SKM-1 (cell line): Measurements from ENCODE around the gene CDK3.

Experiments
- DNase-seq: peaks from one replicate; lab custom pipeline; 2025; ENCODE audit not compliant: unreplicated experiment; lab: John Stamatoyannopoulos, UW

Gene CDK3

GRCh38 chr17:75987041-75987440, 13.6 kb upstream of the CDK3 start:
- DNase-seq = no peak

DNA sequence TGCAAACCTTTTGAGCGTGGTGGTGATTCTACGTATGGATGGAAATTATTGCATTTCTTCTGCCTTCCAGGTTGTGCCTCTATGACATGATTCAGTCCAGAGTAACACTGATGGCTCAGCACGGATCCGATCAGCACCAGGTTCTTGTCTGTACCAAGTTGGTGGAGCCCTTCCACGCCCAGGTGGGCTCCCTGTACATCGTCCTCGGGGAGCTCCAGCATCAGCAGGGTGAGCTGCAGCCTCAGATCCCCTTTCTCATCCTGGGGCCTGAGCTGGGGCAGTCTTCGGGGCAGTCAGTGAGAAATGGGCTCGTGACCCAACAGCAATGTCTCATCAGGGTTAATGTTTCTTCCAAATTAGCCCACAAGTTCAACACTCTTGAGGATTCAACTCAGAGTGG, 9.3 kb upstream of the CDK3 start:
- no peak for DNase-seq

GRCh38 chr17:75994802-75995370, 5.8 kb upstream of the CDK3 start:
- no peak for DNase-seq

GRCh38 chr17:75995385-75995925, 5.2 kb upstream of the CDK3 start:
- DNase-seq = no peak

GRCh38 chr17:75996665-75997590, 3.7 kb upstream of the CDK3 start:
- DNase-seq = peak; percentile 78

- no peak for DNase-seq
These were observed 2.3 kb upstream of the CDK3 start for GRCh38 chr17:75998327-75998795.

GRCh38 chr17:76000016-76000754, 470 bp upstream of the CDK3 start:
- DNase-seq = no peak

- no peak for DNase-seq
These were observed 1.4 kb downstream of the CDK3 start for GRCh38 chr17:76002100-76002499.

DNA sequence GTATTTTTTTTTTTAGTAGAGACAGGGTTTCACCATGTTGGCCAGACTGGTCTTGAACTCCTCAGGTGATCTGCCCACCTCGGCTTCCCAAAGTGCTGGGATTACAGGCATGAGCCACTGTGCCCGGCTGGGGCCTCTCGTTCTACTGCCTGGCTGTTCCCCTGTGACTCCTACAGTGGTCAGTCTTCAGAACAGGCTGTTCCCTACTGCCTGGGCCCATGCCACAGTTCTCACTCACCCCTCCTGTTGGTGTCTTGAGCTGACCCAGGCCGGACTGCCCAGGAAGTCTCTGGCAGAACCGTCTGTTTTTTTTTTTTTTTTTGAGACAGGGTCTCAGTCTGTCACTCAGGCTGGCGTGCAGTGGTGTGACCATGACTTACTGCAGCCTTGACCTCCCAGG, 3.3 kb downstream of the CDK3 start:
- no peak for DNase-seq

GRCh38 chr17:76004750-76005262, 4.2 kb downstream of the CDK3 start:
- no peak for DNase-seq

- DNase-seq = peak; percentile 54
These were observed 4.9 kb downstream of the CDK3 start for GRCh38 chr17:76005263-76006149.

- DNase-seq = no peak
These were observed 6.6 kb downstream of the CDK3 start for GRCh38 chr17:76007131-76007849.

GRCh38 chr17:76007850-76008165, 7.2 kb downstream of the CDK3 start:
- DNase-seq = no peak

DNA sequence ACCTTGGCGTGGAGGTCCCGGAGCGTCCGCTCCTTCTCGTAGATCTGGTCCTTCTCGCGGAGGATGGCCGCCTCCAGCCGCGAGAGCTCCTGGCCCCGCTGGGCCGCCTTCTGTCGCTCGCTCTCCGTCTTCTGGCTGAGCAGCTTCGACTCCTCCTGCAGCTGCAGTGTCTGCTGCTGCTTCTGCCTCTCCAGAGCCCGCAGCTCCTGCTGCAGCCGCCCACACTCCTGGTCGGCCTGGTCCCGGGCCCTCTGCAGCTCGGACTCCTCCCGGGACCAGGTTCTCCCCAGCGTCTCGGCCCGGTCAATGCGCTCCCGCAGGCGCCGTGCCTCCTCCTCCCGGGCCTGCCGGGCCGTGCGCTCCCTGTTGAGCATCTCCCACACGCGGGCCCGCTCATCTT, 7.6 kb downstream of the CDK3 start:
- no peak for DNase-seq

- DNase-seq = no peak
These were observed 8.2 kb downstream of the CDK3 start for GRCh38 chr17:76008630-76009425.

- DNase-seq = no peak
These were observed 8.8 kb downstream of the CDK3 start for GRCh38 chr17:76009447-76009846.

- no peak for DNase-seq
These were observed 9.5 kb downstream of the CDK3 start for GRCh38 chr17:76009969-76010661.

DNA sequence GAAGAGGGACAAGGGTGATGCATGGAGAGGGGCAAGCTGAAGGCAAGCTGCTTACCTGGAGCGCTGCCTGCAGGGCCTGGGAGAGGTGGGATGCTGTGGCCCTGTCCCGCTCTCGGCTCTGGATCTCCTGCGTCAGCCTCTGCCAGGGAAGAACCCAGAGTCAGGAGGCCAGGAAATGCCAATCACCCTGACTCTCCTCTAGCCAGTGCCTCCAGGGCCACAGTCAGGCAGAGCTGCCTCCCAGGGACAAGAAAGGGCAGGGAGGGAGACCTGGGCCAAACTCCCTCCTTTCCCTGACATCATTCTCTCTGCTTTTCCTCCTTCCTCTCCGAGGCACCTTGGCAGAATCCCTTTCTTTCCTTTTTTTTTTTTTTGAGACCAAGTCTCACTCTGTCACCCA, 11.3 kb downstream of the CDK3 start:
- no peak for DNase-seq
